Left ventricle myocardium inferior (tissue), 1 donor: ENCODE measurements around the gene NOL9. TPM values are rescaled to one million over a fixed set of nuclear protein-coding genes. Genes with fewer than 3 reads are reported as not detected.

Experiments used
- DNase-seq: peaks from one replicate; pipeline ENCODE4 v3.0.0-alpha.2; 2020
- H3K27ac ChIP-seq: fragments of 200-600 bp; replicated peaks from 2 replicates; pipeline ENCODE4 v1.8.0; 2021
- H3K27me3 ChIP-seq: fragments of 200-600 bp; 2 replicates; pipeline ENCODE4 v1.8.0; 2021; ENCODE audit warnings: low read depth
- H3K36me3 ChIP-seq: fragments of 200-600 bp; 2 replicates; pipeline ENCODE4 v1.8.0; 2021
- H3K4me1 ChIP-seq: fragments of 200-600 bp; 2 replicates; pipeline ENCODE4 v1.8.0; 2021
- H3K4me3 ChIP-seq: fragments of 200-600 bp; 2 replicates; pipeline ENCODE4 v1.8.0; 2021; ENCODE audit warnings: mild to moderate bottlenecking, moderate library complexity
- H3K9me3 ChIP-seq: fragments of 200-600 bp; replicated peaks from 2 replicates; pipeline ENCODE4 v1.8.0; 2021
- intact Hi-C: fragments of 100-400 bp; cut with micrococcal nuclease; formaldehyde crosslinking; loops from one replicate; pipeline ENCODE4 v1.11.0; 2022
- total RNA-seq: library from RNA; stranded (reverse); fragmentation: NEBNext Ultra II Directional; extraction: Animal tissue kit (Norgen Biotek cat#: 25700); gene quantifications from one replicate; pipeline ENCODE4 v1.2.1, GENCODE V29; 2021
- TF ChIP-seq, protein P1 (sequence below): fragments of 200-600 bp; IDR thresholded peaks from 2 replicates; pipeline ENCODE4 v1.8.0; 2021; ENCODE audit warnings: antibody characterized with exemption, mild to moderate bottlenecking, borderline replicate concordance
- donor health status: DM: no; HTN: yes; CAD: no; lungs with severe emphysema.

The NOL9 gene
- total RNA-seq, 1 donor from 2014 or later = 13.4 TPM

DNA sequence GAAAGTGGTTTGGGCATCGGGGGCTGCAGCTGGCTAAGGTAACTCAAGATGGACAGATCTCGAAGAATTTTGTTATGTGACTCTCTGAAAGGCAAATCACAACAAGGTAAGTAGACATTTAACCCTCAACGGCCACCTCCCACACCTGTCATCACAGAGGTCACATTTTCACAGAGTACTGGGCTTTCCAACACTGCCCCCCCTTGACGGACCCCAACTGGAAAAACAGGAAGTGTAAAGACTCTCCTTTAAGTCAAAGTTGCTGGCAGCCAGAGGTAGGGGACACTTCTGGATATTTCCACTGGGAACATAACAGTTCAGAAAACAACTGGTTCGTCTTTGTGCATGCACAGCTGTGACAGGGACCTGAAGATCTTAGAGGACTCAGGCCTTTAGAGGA lies 22.3 kb downstream of the NOL9 start:
- no peak for DNase-seq
- intact Hi-C loops = no loop called here
- peaks cover 89% of the 10 kb centered on the region for H3K36me3 ChIP-seq
- H3K27me3 ChIP-seq = no peaks in the 10 kb centered on the region
- TF ChIP-seq, protein P1, sequence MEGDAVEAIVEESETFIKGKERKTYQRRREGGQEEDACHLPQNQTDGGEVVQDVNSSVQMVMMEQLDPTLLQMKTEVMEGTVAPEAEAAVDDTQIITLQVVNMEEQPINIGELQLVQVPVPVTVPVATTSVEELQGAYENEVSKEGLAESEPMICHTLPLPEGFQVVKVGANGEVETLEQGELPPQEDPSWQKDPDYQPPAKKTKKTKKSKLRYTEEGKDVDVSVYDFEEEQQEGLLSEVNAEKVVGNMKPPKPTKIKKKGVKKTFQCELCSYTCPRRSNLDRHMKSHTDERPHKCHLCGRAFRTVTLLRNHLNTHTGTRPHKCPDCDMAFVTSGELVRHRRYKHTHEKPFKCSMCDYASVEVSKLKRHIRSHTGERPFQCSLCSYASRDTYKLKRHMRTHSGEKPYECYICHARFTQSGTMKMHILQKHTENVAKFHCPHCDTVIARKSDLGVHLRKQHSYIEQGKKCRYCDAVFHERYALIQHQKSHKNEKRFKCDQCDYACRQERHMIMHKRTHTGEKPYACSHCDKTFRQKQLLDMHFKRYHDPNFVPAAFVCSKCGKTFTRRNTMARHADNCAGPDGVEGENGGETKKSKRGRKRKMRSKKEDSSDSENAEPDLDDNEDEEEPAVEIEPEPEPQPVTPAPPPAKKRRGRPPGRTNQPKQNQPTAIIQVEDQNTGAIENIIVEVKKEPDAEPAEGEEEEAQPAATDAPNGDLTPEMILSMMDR = no peak
- no peaks in the 10 kb centered on the region for H3K9me3 ChIP-seq
- no peaks in the 10 kb centered on the region for H3K4me1 ChIP-seq
- no peak overlapping the region for H3K4me3 ChIP-seq
- no peak overlapping the region for H3K27ac ChIP-seq

GRCh38 chr1:6530504-6531160 lies 23.7 kb downstream of the NOL9 start:
- intact Hi-C loops = no loop called here
- DNase-seq = no peak
- peaks cover 92% of the 10 kb centered on the region for H3K36me3 ChIP-seq

GRCh38 chr1:6528492-6528891 lies 25.8 kb downstream of the NOL9 start:
- Histone ChIP-seq H3K36me3 (peaks cover 86% of the 10 kb centered on the region), H3K9me3 (no peaks in the 10 kb centered on the region), H3K4me3 (no peak overlapping the region), H3K27ac (no peak overlapping the region), H3K27me3 (no peaks in the 10 kb centered on the region), H3K4me1 (peaks cover 4% of the 10 kb centered on the region)
- DNase-seq = no peak
- intact Hi-C loops = loop anchor here (10.0 kb wide), 1 partner anchor 54 kb away; no protein-coding TSS in a partner anchor
- TF ChIP-seq, protein P1 = no peak

More at GRCh38 chr1:6530504-6531160, 23.7 kb downstream of the NOL9 start:
- Histone ChIP-seq H3K4me1 (no peaks in the 10 kb centered on the region), H3K27ac (no peak overlapping the region), H3K4me3 (no peak overlapping the region), H3K27me3 (no peaks in the 10 kb centered on the region), H3K9me3 (no peaks in the 10 kb centered on the region)
- TF ChIP-seq, protein P1 = no peak

GRCh38 chr1:6526316-6526715 lies 28.0 kb downstream of the NOL9 start:
- H3K4me3 ChIP-seq = no peak overlapping the region
- H3K27me3 ChIP-seq = no peaks in the 10 kb centered on the region
- H3K9me3 ChIP-seq = no peaks in the 10 kb centered on the region
- H3K36me3 ChIP-seq = peaks cover 64% of the 10 kb centered on the region
- TF ChIP-seq, protein P1 = no peak
- no peak overlapping the region for H3K27ac ChIP-seq
- intact Hi-C loops = loop anchor here (10.0 kb wide), 1 partner anchor 52 kb away; no protein-coding TSS in a partner anchor
- peaks cover 4% of the 10 kb centered on the region for H3K4me1 ChIP-seq
- no peak for DNase-seq

DNA sequence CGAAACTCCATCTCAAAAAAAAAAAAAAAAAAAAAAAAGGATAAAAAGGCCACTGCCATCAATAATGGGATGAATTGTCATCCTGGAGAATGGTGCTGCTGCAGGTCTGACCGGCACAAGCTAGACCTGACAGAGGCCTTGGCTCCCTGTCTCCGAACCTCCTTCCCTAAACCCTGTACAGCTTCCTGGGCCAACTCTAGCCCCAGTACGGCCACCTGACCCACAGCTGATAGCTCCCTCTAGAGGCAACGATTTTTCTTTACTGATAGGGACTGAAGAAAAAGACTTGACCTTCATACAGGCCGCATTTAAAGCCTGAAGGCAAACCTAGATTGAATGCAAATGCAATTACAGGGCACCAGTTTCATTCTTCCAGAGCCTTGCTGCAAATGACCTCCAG lies 30.7 kb downstream of the NOL9 start:
- Histone ChIP-seq H3K4me1 (peaks cover 17% of the 10 kb centered on the region), H3K4me3 (no peak overlapping the region), H3K36me3 (peaks cover 38% of the 10 kb centered on the region), H3K9me3 (no peaks in the 10 kb centered on the region), H3K27ac (peak overlapping the region; percentile 33), H3K27me3 (no peaks in the 10 kb centered on the region)
- no peak for DNase-seq
- TF ChIP-seq, protein P1 = peak; percentile 67
- intact Hi-C loops = loop anchor here (10.0 kb wide), 1 partner anchor 49 kb away; no protein-coding TSS in a partner anchor
